Esophagus squamous epithelium (tissue), 4 donors: ENCODE data around the gene IQGAP2.

ENCODE experiments used
- POLR2A ChIP-seq, 4 donors: fragments of 450-650 bp; IDR thresholded peaks; one replicate each; pipeline ENCODE4 v1.6.1; 2017; ENCODE audit warnings: antibody characterized with exemption in 4 of 4, mild to moderate bottlenecking in 4 of 4, moderate library complexity in 3 of 4
- TF ChIP-seq, protein P1 (sequence below), 6 experiments: fragments of 450-650 bp in 4 of 6; fragments of 200-600 bp in 2 of 6; sonication (generic) in 2 of 6; IDR thresholded peaks; one replicate each; pipeline ENCODE4 v1.5.1; 2016 to 2019; ENCODE audit warnings: antibody characterized with exemption in 6 of 6, mild to moderate bottlenecking in 4 of 6, moderate library complexity in 4 of 6

DNA sequence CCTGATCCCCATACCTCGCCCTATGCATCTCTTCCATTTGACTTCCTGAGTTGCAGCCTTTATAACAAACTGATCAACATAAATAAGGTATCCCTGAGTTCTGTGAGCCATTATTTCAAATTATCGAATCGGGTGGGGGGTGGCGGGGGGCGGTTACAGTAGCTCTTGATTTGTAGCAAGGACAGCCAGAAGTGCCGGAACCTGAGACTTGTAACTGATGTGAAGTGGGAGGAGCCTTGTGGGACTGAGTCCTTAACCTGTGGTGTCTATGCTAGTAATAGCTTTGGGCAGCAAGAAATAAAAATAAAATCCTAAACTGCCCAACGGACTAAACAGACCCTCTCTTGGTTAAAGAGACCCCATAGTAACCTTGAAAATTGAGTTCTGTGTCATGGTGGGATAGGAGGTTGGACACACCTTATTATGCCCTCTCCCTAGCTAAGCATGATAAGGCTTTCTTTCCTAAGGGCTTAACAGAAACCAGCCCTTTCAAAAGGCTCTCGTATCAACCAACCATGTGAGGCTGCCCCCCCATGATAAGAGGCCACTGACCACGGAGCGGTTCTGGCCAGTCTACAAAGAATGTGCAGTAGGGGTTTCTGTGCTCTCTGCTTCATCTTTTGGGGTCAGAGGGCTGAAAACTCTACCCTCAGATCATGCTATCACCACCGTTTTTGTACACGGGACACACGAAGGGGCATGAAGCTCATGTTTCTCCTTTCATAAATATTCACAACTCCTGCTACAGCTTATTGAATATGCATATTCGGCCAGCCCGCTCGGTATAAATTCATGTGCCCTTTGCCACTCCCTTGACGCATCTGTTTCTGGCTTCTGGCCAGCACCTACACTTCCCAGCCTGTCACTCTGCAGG is 39.5 kb upstream of the IQGAP2 start:
- TF ChIP-seq, protein P1, sequence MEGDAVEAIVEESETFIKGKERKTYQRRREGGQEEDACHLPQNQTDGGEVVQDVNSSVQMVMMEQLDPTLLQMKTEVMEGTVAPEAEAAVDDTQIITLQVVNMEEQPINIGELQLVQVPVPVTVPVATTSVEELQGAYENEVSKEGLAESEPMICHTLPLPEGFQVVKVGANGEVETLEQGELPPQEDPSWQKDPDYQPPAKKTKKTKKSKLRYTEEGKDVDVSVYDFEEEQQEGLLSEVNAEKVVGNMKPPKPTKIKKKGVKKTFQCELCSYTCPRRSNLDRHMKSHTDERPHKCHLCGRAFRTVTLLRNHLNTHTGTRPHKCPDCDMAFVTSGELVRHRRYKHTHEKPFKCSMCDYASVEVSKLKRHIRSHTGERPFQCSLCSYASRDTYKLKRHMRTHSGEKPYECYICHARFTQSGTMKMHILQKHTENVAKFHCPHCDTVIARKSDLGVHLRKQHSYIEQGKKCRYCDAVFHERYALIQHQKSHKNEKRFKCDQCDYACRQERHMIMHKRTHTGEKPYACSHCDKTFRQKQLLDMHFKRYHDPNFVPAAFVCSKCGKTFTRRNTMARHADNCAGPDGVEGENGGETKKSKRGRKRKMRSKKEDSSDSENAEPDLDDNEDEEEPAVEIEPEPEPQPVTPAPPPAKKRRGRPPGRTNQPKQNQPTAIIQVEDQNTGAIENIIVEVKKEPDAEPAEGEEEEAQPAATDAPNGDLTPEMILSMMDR (IDR thresholded peaks at IDR 0.05): no peak
- no peak for TF ChIP-seq POLR2A (IDR thresholded peaks at IDR 0.05)
